Renal cortex interstitium (tissue), 3 donors: Measurements from ENCODE around the gene TAF11L12. TPM values are rescaled to one million over a fixed set of nuclear protein-coding genes. Genes with fewer than 3 reads are reported as not detected.

Source experiments
- polyA plus RNA-seq, 3 donors: library from polyadenylated mRNA; unstranded; fragments of 120-200 nt; gene quantifications; one replicate each; pipeline ENCODE4 v1.2.1, GENCODE V29; 2013; ENCODE audit not compliant: insufficient read length in 3 of 3

The TAF11L12 gene
- polyA plus RNA-seq, 3 donors = not detected

Other genes starting within 250 kb of the TAF11L12 start
- gene TAF11L2, start 112.2 kb upstream of the TAF11L12 start, polyA plus RNA-seq = not detected
- gene TAF11L3, start 92.0 kb upstream of the TAF11L12 start, polyA plus RNA-seq = not detected
- not detected for gene TAF11L4, start 88.6 kb upstream of the TAF11L12 start, polyA plus RNA-seq
- not detected for gene TAF11L5, start 85.2 kb upstream of the TAF11L12 start, polyA plus RNA-seq
- not detected for gene TAF11L6, start 81.7 kb upstream of the TAF11L12 start, polyA plus RNA-seq
- gene TAF11L7, start 24.6 kb upstream of the TAF11L12 start, polyA plus RNA-seq = not detected
- not detected for gene TAF11L8, start 19.4 kb upstream of the TAF11L12 start, polyA plus RNA-seq
- not detected for gene TAF11L9, start 16.0 kb upstream of the TAF11L12 start, polyA plus RNA-seq
- not detected for gene TAF11L10, start 12.6 kb upstream of the TAF11L12 start, polyA plus RNA-seq
- not detected for gene TAF11L11, start 6.2 kb upstream of the TAF11L12 start, polyA plus RNA-seq
- not detected for gene TAF11L13, start 21.7 kb downstream of the TAF11L12 start, polyA plus RNA-seq
- not detected for gene TAF11L14, start 24.1 kb downstream of the TAF11L12 start, polyA plus RNA-seq